Measurements from ENCODE around the gene CAP1. TPM values are rescaled to one million over a fixed set of nuclear protein-coding genes. Genes with fewer than 3 reads are reported as not detected.

CAP1 gene
- total RNA-seq, 1 experiment from 2014 or later: 243 TPM

- Histone ChIP-seq H3K27ac (ENCODE audit: low read length) (no peak overlapping the region), H3K4me1 (ENCODE audit: insufficient read depth, low read length) (peaks cover 23% of the 10 kb centered on the region), H3F3A (ENCODE audit: low read length, unreplicated experiment) (peaks cover 4% of the 10 kb centered on the region), H3K27me3 (ENCODE audit: low read length) (no peaks in the 10 kb centered on the region), H3K79me2 (ENCODE audit: low read length) (no peaks in the 10 kb centered on the region), H3K36me3 (ENCODE audit: low read depth, low read length) (no peaks in the 10 kb centered on the region), H4K20me1 (ENCODE audit: low read length) (no peaks in the 10 kb centered on the region), H3K9ac (ENCODE audit: low read length) (no peak overlapping the region), H3K4me2 (ENCODE audit: low read length) (no peak overlapping the region), H3K9me3 (ENCODE audit: low read length) (no peaks in the 10 kb centered on the region), H2AFZ (ENCODE audit: low read length) (no peak overlapping the region), H3K4me3 (ENCODE audit: low read length) (no peak overlapping the region), H3K9me2 (replicated peaks; ENCODE audit: low read length) (no peaks in the 10 kb centered on the region)
- intact Hi-C loops (cut with micrococcal nuclease): no loop called here
- BruUV-seq (replicated peaks): no TSS peak
- POLR2A ChIA-PET (ENCODE audit: unreplicated experiment): no interaction called here
- no peak for ATAC-seq
- DNase-seq: no peak
- CTCF ChIA-PET: no interaction called here
- no peak for TF ChIP-seq EZH2phosphoT487 (IDR thresholded peaks at IDR 0.05; ENCODE audit: borderline replicate concordance, low read length)
- no peak for TF ChIP-seq EZH2 (IDR thresholded peaks at IDR 0.05; ENCODE audit: low read length, unreplicated experiment)
- no peak for TF ChIP-seq CTCF (conservative IDR thresholded peaks at IDR 0.05; ENCODE audit: low read depth, low read length)
These were observed 29.3 kb upstream of the CAP1 start for GRCh38 chr1:40011198-40011597.

- no peak overlapping the region for H2AFZ ChIP-seq (ENCODE audit: low read length)
- peak overlapping the region; percentile 96 for H3K27ac ChIP-seq (ENCODE audit: low read length)
- H3F3A ChIP-seq (ENCODE audit: low read length, unreplicated experiment): peaks cover 4% of the 10 kb centered on the region
- H3K36me3 ChIP-seq (ENCODE audit: low read depth, low read length): no peaks in the 10 kb centered on the region
- no TSS peak for BruUV-seq (replicated peaks)
- no peaks in the 10 kb centered on the region for H3K79me2 ChIP-seq (ENCODE audit: low read length)
- no peaks in the 10 kb centered on the region for H4K20me1 ChIP-seq (ENCODE audit: low read length)
- intact Hi-C loops (cut with micrococcal nuclease): loop anchor here (2.0 kb wide), 1 partner anchor 19 kb away; no protein-coding TSS in a partner anchor
- peak overlapping the region; percentile 59 for H3K9ac ChIP-seq (ENCODE audit: low read length)
- no peaks in the 10 kb centered on the region for H3K9me2 ChIP-seq (replicated peaks; ENCODE audit: low read length)
- ChIA-PET CTCF (interaction anchor here (0.6 to 0.7 kb wide), 4 partner anchors 18 to 737 kb away, joined by 4 to 16 read pairs (median 6); partner anchors contain the start of gene RIMS3), POLR2A (ENCODE audit: unreplicated experiment) (interaction anchor here (0.8 kb wide), 1 partner anchor 58 kb away, joined by 3 read pairs; no protein-coding TSS in a partner anchor)
- ATAC-seq (no peak), DNase-seq (peak; percentile 23)
- TF ChIP-seq CTCF (conservative IDR thresholded peaks at IDR 0.05; ENCODE audit: low read depth, low read length) (no peak), EZH2 (IDR thresholded peaks at IDR 0.05; ENCODE audit: low read length, unreplicated experiment) (no peak), EZH2phosphoT487 (IDR thresholded peaks at IDR 0.05; ENCODE audit: borderline replicate concordance, low read length) (no peak)
- H3K4me3 ChIP-seq (ENCODE audit: low read length): no peak overlapping the region
- peak overlapping the region; percentile 60 for H3K4me2 ChIP-seq (ENCODE audit: low read length)
- peaks cover 23% of the 10 kb centered on the region for H3K4me1 ChIP-seq (ENCODE audit: insufficient read depth, low read length)
- H3K27me3 ChIP-seq (ENCODE audit: low read length): no peaks in the 10 kb centered on the region
- H3K9me3 ChIP-seq (ENCODE audit: low read length): no peaks in the 10 kb centered on the region
These were observed 26.2 kb upstream of the CAP1 start for GRCh38 chr1:40014253-40014706.

Measured in PC-3 (cell line).